A549 (cell line): ENCODE data around the gene ADAM12.

Experiments
- CEBPB ChIP-seq, 2 experiments: fragments of >200 bp in 1 of 2; sonication (Bioruptor Twin) in 1 of 2; formaldehyde crosslinking in 1 of 2; IDR thresholded peaks; 2 replicates each; pipeline ENCODE4 v1.6.1; 2012 to 2016
- CHD2 ChIP-seq: fragments of 150-350 bp; IDR thresholded peaks from 2 replicates; pipeline ENCODE4 v1.6.1; 2014; ENCODE audit warnings: low read length; ENCODE audit not compliant: partially characterized antibody
- CTCF ChIP-seq: fragments of >200 bp; sonication (Bioruptor Twin); formaldehyde crosslinking; IDR thresholded peaks from 3 replicates; pipeline ENCODE4 v1.5.1; 2016
- EHMT2 ChIP-seq: fragments of 200-600 bp; sonication (generic); IDR thresholded peaks from 2 replicates; pipeline ENCODE4 v1.6.1; 2016; ENCODE audit warnings: antibody characterized with exemption, low read depth, mild to moderate bottlenecking, moderate library complexity
- EP300 ChIP-seq, 2 experiments: fragments of >200 bp; sonication (Bioruptor Twin); formaldehyde crosslinking; IDR thresholded peaks; 2 replicates in 1 of 2; 3 replicates in 1 of 2; pipeline ENCODE4 v1.6.1; 2016 to 2017
- FOSL2 ChIP-seq, 2 experiments: fragments of 450-650 bp in 1 of 2; fragments of >200 bp in 1 of 2; sonication (Bioruptor Twin) in 1 of 2; formaldehyde crosslinking; IDR thresholded peaks; 2 replicates each; pipeline versions ENCODE4 v1.5.0 to v1.6.1; 2016 to 2020; ENCODE audit warnings: mild to moderate bottlenecking in 1 of 2, moderate library complexity in 1 of 2
- MAX ChIP-seq: IDR thresholded peaks from 2 replicates; pipeline ENCODE4 v1.6.1; 2012
- MYC ChIP-seq: IDR thresholded peaks from 2 replicates; pipeline ENCODE4 v1.6.1; 2012; ENCODE audit warnings: mild to moderate bottlenecking, inconsistent platforms, low read length, improper control_type of control experiment, borderline replicate concordance
- POLR2A ChIP-seq: IDR thresholded peaks from 2 replicates; pipeline ENCODE4 v1.6.1; 2012; ENCODE audit warnings: mild to moderate bottlenecking, low read length
- REST ChIP-seq: fragments of 200-600 bp; sonication (generic); IDR thresholded peaks from 2 replicates; pipeline ENCODE4 v1.6.1; 2016; ENCODE audit warnings: antibody characterized with exemption, mild to moderate bottlenecking, moderate library complexity
- SMC3 ChIP-seq: fragments of >200 bp; sonication (Bioruptor Twin); formaldehyde crosslinking; IDR thresholded peaks from 3 replicates; pipeline ENCODE4 v1.6.1; 2018; ENCODE audit warnings: inconsistent platforms
- USF2 ChIP-seq: fragments of 450-650 bp; IDR thresholded peaks from 2 replicates; pipeline ENCODE4 v1.6.1; 2014; ENCODE audit warnings: antibody characterized with exemption
- ZFP36 ChIP-seq: fragments of 450-650 bp; IDR thresholded peaks from 2 replicates; pipeline ENCODE4 v1.6.1; 2014; ENCODE audit warnings: borderline replicate concordance; ENCODE audit not compliant: partially characterized antibody

- TF ChIP-seq CTCF (no peak), POLR2A (no peak), EP300 (IDR thresholded peaks at IDR 0.05) (no peak), MAX (no peak), CHD2 (no peak), CEBPB (IDR thresholded peaks at IDR 0.05) (no peak), REST (no peak), ZFP36 (no peak), EHMT2 (no peak), SMC3 (no peak), MYC (no peak), FOSL2 (IDR thresholded peaks at IDR 0.05) (no peak), FOSL2 (CRISPR knock-in tag; IDR thresholded peaks at IDR 0.05) (no peak), USF2 (no peak)
Measured at GRCh38 chr10:126429275-126429674, 41.0 kb upstream of the ADAM12 start.
